GM12878 (cell line): ENCODE data around the gene CDH4. TPM values are rescaled to one million over a fixed set of nuclear protein-coding genes. Genes with fewer than 3 reads are reported as not detected.

ENCODE experiments used
- ATAC-seq: fragments of 200-7000 bp; cut with Tn5 transposase; 3 replicates; pipeline ENCODE4 v1.9.1; 2020; ENCODE audit warnings: mild to moderate bottlenecking, moderate library complexity
- BruUV-seq: library from RNA; stranded (reverse); fragments of 400-500 nt; replicated peaks from 2 replicates; lab custom pipeline; 2021; lab: Mats Ljungman, UMichigan
- CTCF ChIA-PET: fragments of 300-600 bp; sonication (Branson Sonifier 250); formaldehyde crosslinking; extraction: SDS; loops from one replicate; lab custom pipeline; 2021; ENCODE audit warnings: inconsistent platforms; lab: Yijun Ruan, JAX
- POLR2A ChIA-PET: fragments of 350-600 bp; formaldehyde crosslinking; extraction: SDS; loops from one replicate; lab custom pipeline; 2021; ENCODE audit warnings: inconsistent platforms; lab: Charles Lee
- RAD21 ChIA-PET: fragments of 300-600 bp; sonication (Branson Sonifier 250); formaldehyde crosslinking; loops from one replicate; lab custom pipeline; 2023; ENCODE audit warnings: antibody characterized with exemption; ENCODE audit not compliant: unreplicated experiment; lab: Charles Lee
- SMC1A ChIA-PET: fragments of 300-600 bp; sonication (Branson Sonifier 250); formaldehyde crosslinking; loops from one replicate; lab custom pipeline; 2023; ENCODE audit not compliant: unreplicated experiment, uncharacterized antibody; lab: Charles Lee
- DNase-seq: peaks from one replicate; pipeline ENCODE4 v3.0.0-alpha.2; 2011; ENCODE audit warnings: low read depth, low spot score
- FAIRE-seq: peaks from 3 replicates; lab custom pipeline; 2011; peaks lifted over from hg19 to GRCh38; lab: Jason Lieb, UNC
- H2AFZ ChIP-seq: 2 replicates; pipeline ENCODE4 v1.6.0; 2011; ENCODE audit warnings: low read depth, low read length, control low read depth; ENCODE audit not compliant: control insufficient read depth
- H3K27ac ChIP-seq: 2 replicates; pipeline ENCODE4 v1.5.1; 2011; ENCODE audit warnings: control low read depth; ENCODE audit not compliant: control insufficient read depth, insufficient read depth
- H3K27me3 ChIP-seq, 2 experiments: replicated peaks in 1 of 2; 2 replicates each; pipeline versions ENCODE4 v1.6.0 to v1.6.1; 2011; ENCODE audit warnings: low read length in 1 of 2; ENCODE audit not compliant: control insufficient read depth in 2 of 2, insufficient read depth in 2 of 2
- H3K36me3 ChIP-seq, 2 experiments: 2 replicates each; pipeline ENCODE4 v1.5.1; 2011; ENCODE audit warnings: low read length in 1 of 2; ENCODE audit not compliant: control insufficient read depth in 2 of 2, insufficient read depth in 2 of 2
- H3K4me1 ChIP-seq: 2 replicates; pipeline ENCODE4 v1.6.1; 2011; ENCODE audit warnings: mild to moderate bottlenecking, low read length, moderate library complexity, mixed read lengths; ENCODE audit not compliant: control insufficient read depth, insufficient read depth
- H3K4me2 ChIP-seq: 2 replicates; pipeline ENCODE4 v1.6.0; 2011; ENCODE audit warnings: control low read depth; ENCODE audit not compliant: control insufficient read depth, insufficient read depth
- H3K4me3 ChIP-seq: fragments of 200-600 bp; sonication (generic); 2 replicates; pipeline ENCODE4 v1.5.1; 2016
- H3K79me2 ChIP-seq: 2 replicates; pipeline ENCODE4 v1.6.0; 2011; ENCODE audit warnings: low read length; ENCODE audit not compliant: control insufficient read depth, insufficient read depth
- H3K9ac ChIP-seq: 2 replicates; pipeline ENCODE4 v1.8.0; 2011; ENCODE audit warnings: low read length, control low read depth, mixed read lengths; ENCODE audit not compliant: control insufficient read depth, insufficient read depth
- H3K9me3 ChIP-seq: replicated peaks from 3 replicates; pipeline ENCODE4 v1.5.1; 2011; ENCODE audit warnings: mild to moderate bottlenecking, low read length; ENCODE audit not compliant: control insufficient read depth, insufficient read depth
- H4K20me1 ChIP-seq: 2 replicates; pipeline ENCODE4 v1.6.0; 2011; ENCODE audit not compliant: control insufficient read depth, insufficient read depth
- ASH2L ChIP-seq: fragments of 300-600, 200-600 bp; sonication (generic); IDR thresholded peaks from 2 replicates; pipeline ENCODE4 v1.6.1; 2017; ENCODE audit warnings: low read depth, mild to moderate bottlenecking, borderline replicate concordance
- BCL11A ChIP-seq: IDR thresholded peaks from 2 replicates; pipeline ENCODE4 v1.6.1; 2011; ENCODE audit warnings: low read depth, low read length
- EZH2 ChIP-seq: IDR thresholded peaks from 2 replicates; pipeline ENCODE4 v1.6.1; 2012; ENCODE audit warnings: low read depth, mild to moderate bottlenecking, control low read depth, inconsistent platforms, low read length, borderline replicate concordance; ENCODE audit not compliant: control insufficient read depth
- LARP7 ChIP-seq: fragments of 450-650 bp; IDR thresholded peaks from 2 replicates; pipeline ENCODE4 v1.6.1; 2017; ENCODE audit warnings: mild to moderate bottlenecking
- MEF2A ChIP-seq: IDR thresholded peaks from 2 replicates; pipeline ENCODE4 v1.6.1; 2011; ENCODE audit warnings: low read depth, mild to moderate bottlenecking, low read length, moderate library complexity; ENCODE audit not compliant: insufficient read depth
- NFYB ChIP-seq: IDR thresholded peaks from 2 replicates; pipeline ENCODE4 v1.6.1; 2011; ENCODE audit warnings: low read depth, mild to moderate bottlenecking, low read length, improper control_type of control experiment, moderate library complexity; ENCODE audit not compliant: insufficient read depth
- PML ChIP-seq: IDR thresholded peaks from 2 replicates; pipeline ENCODE4 v1.6.1; 2012; ENCODE audit warnings: low read length, inconsistent platforms
- RUNX3 ChIP-seq: IDR thresholded peaks from 2 replicates; pipeline ENCODE4 v1.6.1; 2012; ENCODE audit warnings: low read length, inconsistent platforms
- SMARCA5 ChIP-seq: fragments of 450-650 bp; IDR thresholded peaks from 2 replicates; pipeline ENCODE4 v1.6.1; 2017; ENCODE audit warnings: mild to moderate bottlenecking
- STAT1 ChIP-seq: fragments of 450-650 bp; conservative IDR thresholded peaks from 2 replicates; pipeline ENCODE4 v1.6.1; 2014; ENCODE audit warnings: antibody characterized with exemption, mild to moderate bottlenecking
- ZBED1 ChIP-seq: IDR thresholded peaks from 2 replicates; pipeline ENCODE4 v1.6.1; 2016; ENCODE audit warnings: borderline replicate concordance
- ZNF384 ChIP-seq: IDR thresholded peaks from 2 replicates; pipeline ENCODE4 v1.6.1; 2012; ENCODE audit warnings: low read depth, mild to moderate bottlenecking, low read length, improper control_type of control experiment, borderline replicate concordance
- WGBS: methylation state at CpG from one replicate; pipeline ENCODE4 v1.1.6; 2016; ENCODE audit warnings: low lambda C conversion rate; ENCODE audit not compliant: insufficient replicate concordance, insufficient coverage; ENCODE audit errors: missing lambda C conversion rate; 5-methylcytosine and 5-hydroxymethylcytosine counted together
- in situ Hi-C: fragments of 300-500 bp; cut with MboI; formaldehyde crosslinking; loops from 9 replicates; pipeline ENCODE4 v1.14.3; 2018; ENCODE audit warnings: mixed read lengths
- intact Hi-C: fragments of 100-400 bp; cut with micrococcal nuclease; formaldehyde crosslinking; loops from one replicate; pipeline ENCODE4 v1.14.2; 2022; ENCODE audit not compliant: unreplicated experiment
- polyA plus RNA-seq, 11 experiments: library from polyadenylated mRNA; depleted of rRNA in 4 of 11; unstranded in 6 of 11; stranded (reverse) in 5 of 11; fragments of >200 nt; fragmentation: Nextera tagmentation in 4 of 11; fragmentation: Illumina TruSeq in 1 of 11; extraction: Ambion mirVana in 4 of 11; extraction: Trizol in 1 of 11; gene quantifications; 1 replicate in 1 of 11; 2 replicates in 10 of 11; pipeline versions ENCODE4 v1.2.1 to v1.2.3, GENCODE V29; 2011 to 2016; ENCODE audit warnings: inconsistent platforms in 2 of 11, missing spikeins in 2 of 11, low read depth in 1 of 11
- total RNA-seq, 4 experiments: library from RNA; depleted of rRNA in 3 of 4; stranded (reverse); fragments of >200 nt in 3 of 4; fragmentation: Illumina TruSeq in 1 of 4; extraction: Trizol in 1 of 4; gene quantifications; 2 replicates each; pipeline versions ENCODE4 v1.2.1 to v1.2.3, GENCODE V29; 2013 to 2021

Gene CDH4
- total and polyA plus RNA-seq, 10 of the 15 experiments (the other 5 are each of a cell fraction or from before 2014, with no cell fraction given), result not detected

- Histone ChIP-seq H3K27ac (no peak overlapping the region), H4K20me1 (no peaks in the 10 kb centered on the region), H3K36me3 (no peaks in the 10 kb centered on the region), H3K79me2 (no peaks in the 10 kb centered on the region), H3K4me3 (no peak overlapping the region), H3K27me3 (no peaks in the 10 kb centered on the region; a peak in 1 of 4 replicates), H3K4me2 (no peak overlapping the region), H3K4me1 (no peaks in the 10 kb centered on the region), H2AFZ (no peak overlapping the region), H3K9me3 (no peaks in the 10 kb centered on the region)
- RAD21 ChIA-PET, result no interaction called here
- 32% methylated on average over 11 of the region's 11 CpGs for WGBS
- intact Hi-C loops, result no loop called here
- no peak for FAIRE-seq
- POLR2A ChIA-PET, result no interaction called here
- no peak for ATAC-seq
- SMC1A ChIA-PET, result no interaction called here
- CTCF ChIA-PET, result no interaction called here
- in situ Hi-C loops, result no loop called here
- no TSS peak for BruUV-seq
- DNase-seq, result no peak
- TF ChIP-seq MEF2A, result no peak
- TF ChIP-seq SMARCA5, result no peak
- no peak for TF ChIP-seq LARP7
- TF ChIP-seq STAT1, result no peak
- no peak for TF ChIP-seq BCL11A
- no peak for TF ChIP-seq RUNX3
- TF ChIP-seq NFYB, result no peak
- TF ChIP-seq ZBED1, result no peak
- TF ChIP-seq ZNF384, result no peak
- TF ChIP-seq ASH2L, result no peak
- TF ChIP-seq EZH2, result no peak
- no peak for TF ChIP-seq PML
- TF ChIP-seq, all 136 proteins: peak for 0
- H3K9ac ChIP-seq, result no peak overlapping the region
These were observed 456.8 kb downstream of the CDH4 start for GRCh38 chr20:61708891-61709290.
